Gastrocnemius medialis (tissue), 4 donors: Measurements from ENCODE around the gene BDKRB2.

Source experiments
- CTCF ChIP-seq, 5 experiments: fragments of 450-650 bp in 3 of 5; fragments of 200-600 bp in 2 of 5; sonication (generic) in 2 of 5; IDR thresholded peaks in 4 of 5; conservative IDR thresholded peaks in 1 of 5; 1 replicate in 4 of 5; 2 replicates in 1 of 5; pipeline ENCODE4 v1.5.1; 2016 to 2019; ENCODE audit warnings: antibody characterized with exemption in 5 of 5, mild to moderate bottlenecking in 3 of 5, moderate library complexity in 3 of 5
- POLR2A ChIP-seq, 2 donors: fragments of 450-650 bp; IDR thresholded peaks; one replicate each; pipeline ENCODE4 v1.6.1; 2017; ENCODE audit warnings: antibody characterized with exemption in 2 of 2, mild to moderate bottlenecking in 2 of 2, moderate library complexity in 2 of 2

DNA sequence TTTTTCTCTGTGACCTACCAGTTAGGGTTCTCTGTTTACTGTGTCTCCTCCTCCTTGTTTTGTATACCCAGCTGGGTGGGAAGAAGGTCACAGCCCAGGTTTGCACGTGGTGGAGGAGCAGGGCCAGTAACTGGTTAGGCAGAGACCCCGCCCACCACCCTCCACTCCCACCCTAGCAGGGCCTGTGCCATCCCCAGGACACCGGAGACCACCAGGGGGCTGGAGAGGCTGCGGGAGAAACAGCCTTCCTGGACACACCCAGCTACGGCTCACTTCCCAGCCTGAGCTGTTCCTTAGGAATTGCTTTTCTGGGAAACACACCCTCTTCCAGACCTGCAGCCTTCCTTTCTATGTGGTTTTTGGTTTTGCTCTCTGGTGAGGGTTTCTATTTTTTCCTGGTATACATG is 21.1 kb downstream of the BDKRB2 start:
- TF ChIP-seq CTCF (IDR thresholded peaks at IDR 0.05 in 4 of 5, conservative IDR thresholded peaks at IDR 0.05 in 1 of 5): no peak
- no peak for TF ChIP-seq POLR2A (IDR thresholded peaks at IDR 0.05)
